ENCODE data around the gene ZNF574. TPM values are rescaled to one million over a fixed set of nuclear protein-coding genes. Genes with fewer than 3 reads are reported as not detected.
A peak's percentile ranks its signal among the peaks of the same experiment; 100 is the strongest.

The ZNF574 gene
- polyA plus RNA-seq, 3 donors, result 3.3 to 9.6 (median 4.9) TPM

- Histone ChIP-seq H3K4me3 (replicated peaks in 1 of 3; ENCODE audit: low read depth in 2 of 3, low read length in 3 of 3) (no peak overlapping the region), H3K27ac (ENCODE audit: low read depth in 1 of 2, low read length in 2 of 2) (no peak overlapping the region), H2AFZ (ENCODE audit: insufficient read depth, low read depth, low read length, poor library complexity, severe bottlenecking) (no peak overlapping the region), H3K9me3 (replicated peaks in 1 of 2; ENCODE audit: control insufficient read depth in 1 of 2, insufficient read depth in 1 of 2, low read length in 2 of 2) (no peaks in the 10 kb centered on the region), H3K4me2 (replicated peaks; ENCODE audit: extremely low read depth, low read length, poor library complexity, severe bottlenecking) (no peak overlapping the region), H4K20me1 (ENCODE audit: insufficient read depth, low read length) (peaks cover 66% of the 10 kb centered on the region), H3K27me3 (ENCODE audit: control insufficient read depth in 2 of 2, insufficient read depth in 2 of 2, low read length in 2 of 2) (no peaks in the 10 kb centered on the region), H3K79me2 (ENCODE audit: insufficient read depth, low read length) (peaks cover 12% of the 10 kb centered on the region), H3K36me3 (replicated peaks in 1 of 2; ENCODE audit: control insufficient read depth in 1 of 2, insufficient read depth in 2 of 2, low read length in 2 of 2) (peaks cover 62 to 83% of the 10 kb centered on the region in 2 donors), H3K4me1 (ENCODE audit: control insufficient read depth in 1 of 2, insufficient read depth in 2 of 2, low read length in 2 of 2) (peaks cover 21 to 24% of the 10 kb centered on the region in 2 donors), H3K9ac (ENCODE audit: insufficient read depth, low read length, poor library complexity, severe bottlenecking) (no peak overlapping the region)
- H3K36me3 Mint-ChIP-seq, result peaks cover 70 to 93% of the 10 kb centered on the region in 2 donors
- DNase-seq, result no peak
- 95% methylated on average over 4 of the region's 6 CpGs for WGBS (ENCODE audit: insufficient coverage)
- H3K4me1 Mint-ChIP-seq, result peaks cover 34% of the 10 kb centered on the region
- no peaks in the 10 kb centered on the region for H3K9me3 Mint-ChIP-seq
- peak overlapping the region in 2 of 7 donors; percentile 5 to 54 for H3K27ac Mint-ChIP-seq
- H3K4me3 Mint-ChIP-seq, result no peak overlapping the region
- H3K27me3 Mint-ChIP-seq (ENCODE audit: low read depth in 3 of 3), result peaks cover 0 to 2% (median 0%) of the 10 kb centered on the region in 3 donors
- intact Hi-C loops (cut with micrococcal nuclease), result no loop called here
- no peak for TF ChIP-seq CTCF (IDR thresholded peaks at IDR 0.05)
Observed at GRCh38 chr19:42117076-42117475, 41.1 kb downstream of the ZNF574 start.

- H3K9me3 ChIP-seq (replicated peaks in 1 of 2; ENCODE audit: control insufficient read depth in 1 of 2, insufficient read depth in 1 of 2, low read length in 2 of 2), result no peaks in the 10 kb centered on the region
- H2AFZ ChIP-seq (ENCODE audit: insufficient read depth, low read depth, low read length, poor library complexity, severe bottlenecking), result no peak overlapping the region
- peaks cover 44% of the 10 kb centered on the region for H4K20me1 ChIP-seq (ENCODE audit: insufficient read depth, low read length)
- 90% methylated on average over 2 of the region's 10 CpGs for WGBS (ENCODE audit: insufficient coverage)
- DNase-seq, result no peak
- H3K27me3 ChIP-seq (ENCODE audit: control insufficient read depth in 2 of 2, insufficient read depth in 2 of 2, low read length in 2 of 2), result no peaks in the 10 kb centered on the region
- H3K36me3 Mint-ChIP-seq, result peaks cover 63 to 90% of the 10 kb centered on the region in 2 donors
- peak overlapping the region; percentile 94 to 99 (median 97) for H3K27ac Mint-ChIP-seq
- H3K4me2 ChIP-seq (replicated peaks; ENCODE audit: extremely low read depth, low read length, poor library complexity, severe bottlenecking), result peak overlapping the region; percentile 89
- TF ChIP-seq CTCF (IDR thresholded peaks at IDR 0.05), result no peak
- H3K27me3 Mint-ChIP-seq (ENCODE audit: low read depth in 3 of 3), result peaks cover 0 to 5% (median 0%) of the 10 kb centered on the region in 3 donors
- H3K27ac ChIP-seq (ENCODE audit: low read depth in 1 of 2, low read length in 2 of 2), result peak overlapping the region; percentile 98 to 99
- peaks cover 55 to 58% of the 10 kb centered on the region in 2 donors for H3K4me1 ChIP-seq (ENCODE audit: control insufficient read depth in 1 of 2, insufficient read depth in 2 of 2, low read length in 2 of 2)
- intact Hi-C loops (cut with micrococcal nuclease), result loop anchor here in 1 of 2 donors (10.0 kb wide), 1 partner anchor 274 kb away; the partner anchor contains the start of gene CNFN
- H3K4me3 Mint-ChIP-seq, result peak overlapping the region in 1 of 2 donors; percentile 88
- H3K9ac ChIP-seq (ENCODE audit: insufficient read depth, low read length, poor library complexity, severe bottlenecking), result peak overlapping the region; percentile 81
- no peaks in the 10 kb centered on the region for H3K9me3 Mint-ChIP-seq
- H3K4me3 ChIP-seq (replicated peaks in 1 of 3; ENCODE audit: low read depth in 2 of 3, low read length in 3 of 3), result peak overlapping the region in 1 of 3 experiments; percentile 79
- peaks cover 62% of the 10 kb centered on the region for H3K4me1 Mint-ChIP-seq
- H3K36me3 ChIP-seq (replicated peaks in 1 of 2; ENCODE audit: control insufficient read depth in 1 of 2, insufficient read depth in 2 of 2, low read length in 2 of 2), result peaks cover 34 to 80% of the 10 kb centered on the region in 2 donors
- peaks cover 45% of the 10 kb centered on the region for H3K79me2 ChIP-seq (ENCODE audit: insufficient read depth, low read length)
Observed at GRCh38 chr19:42120276-42120980, 44.5 kb downstream of the ZNF574 start.

Measured in CD14-positive monocyte (primary cell).